GM12891 (cell line): Measurements from ENCODE around the gene EEFSEC.

Experiments used
- POLR2A ChIP-seq: IDR thresholded peaks from 2 replicates; pipeline ENCODE4 v1.6.1; 2011; ENCODE audit warnings: low read depth, low read length, control low read depth
- POLR2AphosphoS5 ChIP-seq: IDR thresholded peaks from 2 replicates; pipeline ENCODE4 v1.6.1; 2011; ENCODE audit warnings: low read depth, low read length, control low read depth
- SPI1 ChIP-seq: IDR thresholded peaks from 2 replicates; pipeline ENCODE4 v1.6.1; 2011; ENCODE audit warnings: low read depth, low read length, control low read depth

DNA sequence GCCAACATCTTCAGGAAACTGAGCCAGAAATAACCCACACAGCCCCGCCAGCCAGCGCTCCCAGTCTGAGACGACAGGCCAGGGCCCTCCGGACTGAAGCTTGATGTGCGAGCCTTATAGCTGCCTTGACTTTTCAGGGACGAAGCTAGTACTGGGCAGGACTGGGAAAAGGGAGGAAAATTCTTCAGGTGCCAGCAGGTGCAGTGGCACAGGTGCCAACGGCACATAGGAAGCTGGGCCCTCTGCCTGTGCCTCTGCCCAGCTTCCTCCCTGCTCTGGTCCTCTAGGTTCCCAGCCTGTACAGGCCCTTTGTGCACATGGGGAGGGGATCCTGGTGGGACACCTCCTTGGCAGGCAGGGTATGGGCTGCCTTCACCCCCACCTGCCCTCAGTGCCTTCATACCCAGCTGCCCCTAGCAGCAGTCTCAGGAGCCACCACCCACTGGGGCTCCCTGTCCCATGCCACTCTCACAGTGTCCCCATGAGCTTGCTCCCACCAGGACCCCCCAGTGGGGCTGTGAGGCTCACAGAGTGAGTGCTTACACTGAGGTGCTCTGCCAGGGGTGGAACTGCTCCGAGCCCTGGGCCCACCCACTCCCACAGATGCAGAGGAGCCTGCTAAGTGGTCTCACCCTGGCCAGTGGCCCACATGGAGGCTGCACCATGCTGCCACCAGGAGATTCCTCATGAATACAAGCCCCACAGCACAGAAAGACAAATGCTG lies 252.4 kb downstream of the EEFSEC start:
- TF ChIP-seq POLR2AphosphoS5, result no peak
- TF ChIP-seq POLR2A, result no peak
- no peak for TF ChIP-seq SPI1
